ENCODE results near the gene ZFP92. TPM values are rescaled to one million over a fixed set of nuclear protein-coding genes. Genes with fewer than 3 reads are reported as not detected.

ZFP92 gene
- total and polyA plus RNA-seq, 2 donors (not counting 3 experiments of a cell fraction or from before 2014, with no cell fraction given): 0.36 to 1.2 TPM

GRCh38 chrX:153365670-153366069 is 45.6 kb upstream of the ZFP92 start:
- no peak overlapping the region for H3K4me3 ChIP-seq (replicated peaks in 1 of 3; ENCODE audit: insufficient read depth in 1 of 3, low read depth in 1 of 3, low read length in 3 of 3)
- dilution Hi-C loops (cut with MboI; ENCODE audit: extremely low pct_ligation_motif_present, low sequenced_read_pairs) (no loop called here), intact Hi-C loops (cut with micrococcal nuclease) (no loop called here)
- TF ChIP-seq JUN (IDR thresholded peaks at IDR 0.05; ENCODE audit: borderline replicate concordance, insufficient read depth, insufficient read length, low read depth): no peak
- H3K9me3 ChIP-seq (replicated peaks; ENCODE audit: control insufficient read depth, insufficient read depth, low read length): no peaks in the 10 kb centered on the region
- no peaks in the 10 kb centered on the region for H3K79me2 ChIP-seq (ENCODE audit: control insufficient read depth, insufficient read depth, low read length)
- CTCF ChIA-PET: no interaction called here
- no peaks in the 10 kb centered on the region for H3K9me1 ChIP-seq (replicated peaks; ENCODE audit: control insufficient read depth, extremely low read depth, insufficient read depth, low read length)
- no peaks in the 10 kb centered on the region for H3K36me3 ChIP-seq (ENCODE audit: control insufficient read depth in 2 of 2, extremely low read depth in 1 of 2, insufficient read depth in 2 of 2, low read length in 2 of 2)
- no peak overlapping the region for H3K4me2 ChIP-seq (ENCODE audit: insufficient read depth, low read length)
- POLR2A ChIA-PET: no interaction called here
- no peak for FAIRE-seq
- no peaks in the 10 kb centered on the region for H3K4me1 ChIP-seq (ENCODE audit: control insufficient read depth, extremely low read depth, insufficient read depth, low read length)
- H3K27me3 ChIP-seq (ENCODE audit: control insufficient read depth in 2 of 2, insufficient read depth in 2 of 2, low read length in 2 of 2): peaks cover 0 to 3% of the 10 kb centered on the region in 2 experiments
- H4K20me1 ChIP-seq (replicated peaks; ENCODE audit: control insufficient read depth, extremely low read depth, insufficient read depth, low read length): no peaks in the 10 kb centered on the region
- no TSS peak for BruUV-seq (replicated peaks)
- no peak for DNase-seq (ENCODE audit: low read depth, low spot score)
- no peak overlapping the region for H2AFZ ChIP-seq (ENCODE audit: low read depth, low read length)
- H3K9ac ChIP-seq (replicated peaks; ENCODE audit: extremely low read depth, insufficient read depth, low read length): no peak overlapping the region
- no peak overlapping the region for H3K27ac ChIP-seq (ENCODE audit: insufficient read depth, low read depth, low read length)

GRCh38 chrX:153366119-153366518 is 45.2 kb upstream of the ZFP92 start:
- BruUV-seq (replicated peaks): no TSS peak
- intact Hi-C loops (cut with micrococcal nuclease): no loop called here
- CTCF ChIA-PET: no interaction called here

More at GRCh38 chrX:153366119-153366518, 45.2 kb upstream of the ZFP92 start:
- H3K9me3 ChIP-seq (replicated peaks; ENCODE audit: control insufficient read depth, insufficient read depth, low read length): no peaks in the 10 kb centered on the region
- no peaks in the 10 kb centered on the region for H3K36me3 ChIP-seq (ENCODE audit: control insufficient read depth in 2 of 2, extremely low read depth in 1 of 2, insufficient read depth in 2 of 2, low read length in 2 of 2)
- no peaks in the 10 kb centered on the region for H3K9me1 ChIP-seq (replicated peaks; ENCODE audit: control insufficient read depth, extremely low read depth, insufficient read depth, low read length)
- TF ChIP-seq FOS (IDR thresholded peaks at IDR 0.05; ENCODE audit: borderline replicate concordance, insufficient read depth, low read length) (no peak), MYC (IDR thresholded peaks at IDR 0.05; ENCODE audit: low read depth, low read length) (no peak), POLR2A (IDR thresholded peaks at IDR 0.05; ENCODE audit: low read depth, low read length) (no peak), GATA2 (IDR thresholded peaks at IDR 0.05; ENCODE audit: insufficient read depth, insufficient read length, low read depth, low read length) (no peak), JUN (IDR thresholded peaks at IDR 0.05; ENCODE audit: borderline replicate concordance, insufficient read depth, insufficient read length, low read depth) (no peak), MAX (IDR thresholded peaks at IDR 0.05; ENCODE audit: insufficient read depth, insufficient read length) (no peak), POLR2AphosphoS5 (IDR thresholded peaks at IDR 0.05; ENCODE audit: insufficient read depth, low read depth, low read length) (no peak), CTCF (IDR thresholded peaks at IDR 0.05; ENCODE audit: extremely low read depth in 1 of 2, insufficient read depth in 1 of 2, low read depth in 1 of 2, low read length in 2 of 2) (no peak), EZH2 (IDR thresholded peaks at IDR 0.05; ENCODE audit: borderline replicate concordance, low read depth, low read length, severe bottlenecking) (no peak)
- H3K27me3 ChIP-seq (ENCODE audit: control insufficient read depth in 2 of 2, insufficient read depth in 2 of 2, low read length in 2 of 2): peaks cover 0 to 3% of the 10 kb centered on the region in 2 experiments
- H4K20me1 ChIP-seq (replicated peaks; ENCODE audit: control insufficient read depth, extremely low read depth, insufficient read depth, low read length): no peaks in the 10 kb centered on the region
- dilution Hi-C loops (cut with MboI; ENCODE audit: extremely low pct_ligation_motif_present, low sequenced_read_pairs): no loop called here
- no peak for FAIRE-seq
- H3K27ac ChIP-seq (ENCODE audit: insufficient read depth, low read depth, low read length): no peak overlapping the region
- no peak for DNase-seq (ENCODE audit: low read depth, low spot score)
- no peak overlapping the region for H3K9ac ChIP-seq (replicated peaks; ENCODE audit: extremely low read depth, insufficient read depth, low read length)
- H2AFZ ChIP-seq (ENCODE audit: low read depth, low read length): no peak overlapping the region
- no peaks in the 10 kb centered on the region for H3K4me1 ChIP-seq (ENCODE audit: control insufficient read depth, extremely low read depth, insufficient read depth, low read length)
- no peak overlapping the region for H3K4me2 ChIP-seq (ENCODE audit: insufficient read depth, low read length)
- H3K4me3 ChIP-seq (replicated peaks in 1 of 3; ENCODE audit: insufficient read depth in 1 of 3, low read depth in 1 of 3, low read length in 3 of 3): no peak overlapping the region
- POLR2A ChIA-PET: no interaction called here
- H3K79me2 ChIP-seq (ENCODE audit: control insufficient read depth, insufficient read depth, low read length): no peaks in the 10 kb centered on the region

Measured in endothelial cell of umbilical vein (primary cell).